ENCODE data around the gene PSMB2. TPM values are rescaled to one million over a fixed set of nuclear protein-coding genes. Genes with fewer than 3 reads are reported as not detected.
"Not testable (repeated sequence)": the region's sequence is repeated elsewhere in the genome, so short reads cannot be mapped to it uniquely, and the experiment has no call there.

The PSMB2 gene
- polyA plus RNA-seq (ENCODE audit: insufficient read length in 3 of 3): 10 to 100 TPM; 77.0 to 85.3 (median 77.3) TPM
- long read RNA-seq, donor 1, transcript PSMB2-201 (6 exons, 2,701 nt): major isoform, 67 of 76 reads
- long read RNA-seq, donor 1, partial matches to known transcripts: 9 of 76 reads
- long read RNA-seq, donor 1, other reads (novel, unspliced or antisense): 0 of 76 reads
- long read RNA-seq, donor 2, transcript PSMB2-201 (6 exons, 2,701 nt): major isoform, 48 of 48 reads
- long read RNA-seq, donor 2, partial matches to known transcripts: 0 of 48 reads
- long read RNA-seq, donor 2, other reads (novel, unspliced or antisense): 0 of 48 reads
- long read RNA-seq, donor 3, transcript PSMB2-201 (6 exons, 2,701 nt): major isoform, 74 of 80 reads
- long read RNA-seq, donor 3, partial matches to known transcripts: 6 of 80 reads
- long read RNA-seq, donor 3, other reads (novel, unspliced or antisense): 0 of 80 reads
- long read RNA-seq, donor 4, transcript PSMB2-201 (6 exons, 2,701 nt): major isoform, 50 of 50 reads
- long read RNA-seq, donor 4, partial matches to known transcripts: 0 of 50 reads
- long read RNA-seq, donor 4, other reads (novel, unspliced or antisense): 0 of 50 reads
- long read RNA-seq, donor 5: 0 reads
- long read RNA-seq, donor 6, transcript PSMB2-201 (6 exons, 2,701 nt): major isoform, 61 of 61 reads
- long read RNA-seq, donor 6, partial matches to known transcripts: 0 of 61 reads
- long read RNA-seq, donor 6, other reads (novel, unspliced or antisense): 0 of 61 reads
- long read RNA-seq, donor 7, transcript PSMB2-201 (6 exons, 2,701 nt): major isoform, 80 of 89 reads
- long read RNA-seq, donor 7, partial matches to known transcripts: 9 of 89 reads
- long read RNA-seq, donor 7, other reads (novel, unspliced or antisense): 0 of 89 reads
- long read RNA-seq, donor 8, transcript PSMB2-201 (6 exons, 2,701 nt): major isoform, 123 of 131 reads
- long read RNA-seq, donor 8, partial matches to known transcripts: 8 of 131 reads
- long read RNA-seq, donor 8, other reads (novel, unspliced or antisense): 0 of 131 reads
- long read RNA-seq, donor 9, transcript PSMB2-201 (6 exons, 2,701 nt): major isoform, 44 of 44 reads
- long read RNA-seq, donor 9, partial matches to known transcripts: 0 of 44 reads
- long read RNA-seq, donor 9, other reads (novel, unspliced or antisense): 0 of 44 reads
- long read RNA-seq, donor 10, transcript PSMB2-201 (6 exons, 2,701 nt): major isoform, 72 of 72 reads
- long read RNA-seq, donor 10, partial matches to known transcripts: 0 of 72 reads
- long read RNA-seq, donor 10, other reads (novel, unspliced or antisense): 0 of 72 reads
- long read RNA-seq, donor 11, transcript PSMB2-201 (6 exons, 2,701 nt): major isoform, 44 of 44 reads
- long read RNA-seq, donor 11, partial matches to known transcripts: 0 of 44 reads
- long read RNA-seq, donor 11, other reads (novel, unspliced or antisense): 0 of 44 reads
- long read RNA-seq, donor 12, transcript PSMB2-201 (6 exons, 2,701 nt): major isoform, 29 of 29 reads
- long read RNA-seq, donor 12, partial matches to known transcripts: 0 of 29 reads
- long read RNA-seq, donor 12, other reads (novel, unspliced or antisense): 0 of 29 reads
- long read RNA-seq, donor 13, transcript PSMB2-201 (6 exons, 2,701 nt): major isoform, 131 of 148 reads
- long read RNA-seq, donor 13, partial matches to known transcripts: 17 of 148 reads
- long read RNA-seq, donor 13, other reads (novel, unspliced or antisense): 0 of 148 reads
- long read RNA-seq, donor 14, transcript PSMB2-201 (6 exons, 2,701 nt): major isoform, 57 of 57 reads
- long read RNA-seq, donor 14, partial matches to known transcripts: 0 of 57 reads
- long read RNA-seq, donor 14, other reads (novel, unspliced or antisense): 0 of 57 reads
- long read RNA-seq, donor 15, transcript PSMB2-201 (6 exons, 2,701 nt): major isoform, 18 of 18 reads
- long read RNA-seq, donor 15, partial matches to known transcripts: 0 of 18 reads
- long read RNA-seq, donor 15, other reads (novel, unspliced or antisense): 0 of 18 reads
- long read RNA-seq, donor 16, transcript PSMB2-201 (6 exons, 2,701 nt): major isoform, 143 of 165 reads
- long read RNA-seq, donor 16, partial matches to known transcripts: 22 of 165 reads
- long read RNA-seq, donor 16, other reads (novel, unspliced or antisense): 0 of 165 reads

DNA sequence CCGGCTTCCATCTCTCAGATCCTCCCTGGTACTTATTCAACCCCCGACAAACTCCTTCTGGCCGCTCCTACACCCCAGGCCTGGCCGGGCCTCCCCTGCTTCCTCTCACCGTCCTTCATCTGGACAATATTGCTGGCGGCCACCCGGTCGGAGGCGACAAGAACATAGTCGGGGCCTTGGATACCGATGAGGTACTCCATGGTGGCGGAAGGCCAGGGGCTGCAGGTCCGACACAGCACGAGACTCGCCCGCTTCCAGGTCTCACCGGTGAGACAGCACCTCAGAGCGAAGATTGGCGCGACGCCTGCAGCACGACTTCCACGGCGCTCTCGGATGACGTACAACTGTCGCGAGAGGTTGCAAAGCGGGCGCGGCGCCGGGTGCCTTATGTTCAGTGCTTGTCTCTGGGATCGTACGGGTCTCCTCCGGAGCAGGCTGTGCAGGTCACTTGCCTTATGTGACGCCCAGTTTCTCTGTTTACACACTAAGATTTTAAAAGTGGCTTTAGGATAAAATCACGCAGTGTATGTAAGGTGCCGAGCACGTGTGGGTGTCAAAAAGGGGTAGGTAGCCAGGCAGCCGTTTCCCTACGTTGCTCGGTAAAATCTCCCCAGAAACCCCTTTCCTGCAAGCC lies at the start of gene PSMB2:
PSMB2 (minus strand) TSS at position 294 of the 634 bp plus-strand sequence; CDS start at position 200, 94 bp downstream.
- DNase-seq (ENCODE audit: extremely low read depth in 1 of 11, low read depth in 9 of 11, low spot score in 4 of 11): peak; percentile 87 to 97 (median 95)

DNA sequence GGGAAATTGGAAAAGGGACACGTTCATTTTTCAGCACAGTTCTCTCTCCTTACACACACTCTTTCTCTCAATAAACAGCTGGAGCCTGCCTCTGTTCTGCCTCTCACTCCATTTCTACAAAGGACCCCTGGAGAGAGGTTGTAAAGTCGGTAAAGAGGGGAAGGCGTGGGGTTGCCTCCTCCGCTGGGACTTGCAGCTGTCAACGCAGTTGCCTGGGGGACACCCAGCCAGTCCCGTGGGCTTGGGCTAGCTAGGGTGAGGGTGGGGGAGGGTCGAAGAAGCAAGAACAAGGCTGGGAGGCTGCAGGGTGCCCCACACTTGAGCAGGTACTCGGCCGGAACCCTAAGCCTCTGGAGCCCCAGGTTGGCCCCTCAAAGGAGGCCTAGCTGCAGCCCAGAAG lies 49.8 kb upstream of the PSMB2 start:
- DNase-seq (ENCODE audit: extremely low read depth in 1 of 11, low read depth in 9 of 11, low spot score in 4 of 11): no peak

DNA sequence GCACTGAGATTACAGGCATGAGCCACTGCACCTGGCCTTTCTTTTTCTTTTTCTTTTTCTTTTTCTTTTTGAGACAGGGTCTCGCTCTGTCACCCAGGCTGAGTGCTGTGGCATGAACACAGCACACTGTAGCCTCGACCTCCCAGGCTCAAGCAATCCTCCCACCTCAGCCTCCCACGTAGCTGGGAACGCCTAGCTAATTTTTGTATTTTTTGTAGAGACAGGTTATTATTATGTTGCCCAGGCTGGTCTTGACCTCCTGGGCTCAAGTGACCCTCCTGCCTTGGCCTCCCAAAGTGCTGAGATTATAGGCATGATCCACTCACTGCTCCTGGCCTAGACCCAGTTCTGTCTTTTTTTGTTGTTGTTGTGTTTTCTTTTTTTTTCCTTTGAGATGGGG lies 48.8 kb upstream of the PSMB2 start:
- DNase-seq (ENCODE audit: extremely low read depth in 1 of 11, low read depth in 9 of 11, low spot score in 4 of 11): not testable (repeated sequence)

DNA sequence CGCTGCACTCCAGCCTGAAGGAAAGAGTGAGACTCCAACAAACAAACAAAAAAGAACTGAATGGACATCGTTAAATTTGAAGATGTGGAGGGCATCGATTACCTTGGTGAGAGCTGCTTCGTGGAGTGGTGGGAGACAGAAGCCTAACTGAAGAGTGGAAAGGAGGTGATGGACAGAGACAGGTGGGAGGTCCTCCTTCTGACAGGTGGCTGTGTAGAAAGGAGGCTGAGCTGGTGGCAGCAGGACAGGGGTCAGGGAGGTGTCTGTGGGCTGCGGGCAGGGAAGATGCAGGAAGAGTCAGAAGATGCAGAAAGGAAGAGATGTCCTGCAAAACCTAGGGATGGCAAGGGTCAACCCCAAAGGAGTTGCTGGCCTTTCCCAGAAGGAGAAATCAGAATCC lies 46.8 kb upstream of the PSMB2 start:
- DNase-seq (ENCODE audit: extremely low read depth in 1 of 11, low read depth in 9 of 11, low spot score in 4 of 11): no peak

DNA sequence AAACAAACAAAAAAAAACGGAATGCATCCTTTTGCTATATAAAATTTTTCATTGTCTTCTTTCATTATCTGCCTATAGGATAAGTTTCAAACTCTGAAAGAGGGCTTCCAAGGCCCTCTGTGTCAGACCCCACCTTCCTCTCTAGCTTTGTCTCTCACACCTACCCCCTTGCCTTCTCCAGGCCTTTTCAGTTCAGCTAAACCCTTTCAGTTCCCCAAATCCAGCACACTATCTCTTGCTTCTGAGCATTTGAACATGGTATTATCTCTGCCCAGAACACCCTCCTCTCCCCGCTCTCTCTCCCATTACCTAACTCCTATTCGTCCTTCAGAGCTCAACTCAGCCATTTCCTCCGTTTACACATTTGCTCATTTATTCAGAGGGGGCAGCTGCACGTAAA lies 41.7 kb upstream of the PSMB2 start:
- no peak for DNase-seq (ENCODE audit: extremely low read depth in 1 of 11, low read depth in 9 of 11, low spot score in 4 of 11)

DNA sequence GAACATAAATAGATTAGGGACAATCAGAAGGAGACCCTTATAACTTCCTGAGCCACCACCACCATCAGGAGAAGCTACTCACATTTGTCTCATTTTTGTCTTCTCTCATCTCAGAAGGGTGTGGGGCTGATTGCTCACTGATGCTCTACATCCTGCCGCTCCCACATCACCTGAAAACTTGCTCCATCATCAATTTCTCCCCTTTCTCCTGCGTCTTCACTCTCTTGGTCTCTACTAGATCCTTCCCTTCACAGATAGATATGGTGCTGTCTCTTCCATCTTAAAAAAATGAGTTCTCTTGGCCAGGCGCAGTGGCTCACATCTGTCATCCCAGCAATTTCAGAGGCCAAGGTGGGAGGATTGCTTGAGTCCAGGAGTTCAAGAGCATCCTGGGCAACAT lies 38.9 kb upstream of the PSMB2 start:
- no peak for DNase-seq (ENCODE audit: extremely low read depth in 1 of 11, low read depth in 9 of 11, low spot score in 4 of 11)

DNA sequence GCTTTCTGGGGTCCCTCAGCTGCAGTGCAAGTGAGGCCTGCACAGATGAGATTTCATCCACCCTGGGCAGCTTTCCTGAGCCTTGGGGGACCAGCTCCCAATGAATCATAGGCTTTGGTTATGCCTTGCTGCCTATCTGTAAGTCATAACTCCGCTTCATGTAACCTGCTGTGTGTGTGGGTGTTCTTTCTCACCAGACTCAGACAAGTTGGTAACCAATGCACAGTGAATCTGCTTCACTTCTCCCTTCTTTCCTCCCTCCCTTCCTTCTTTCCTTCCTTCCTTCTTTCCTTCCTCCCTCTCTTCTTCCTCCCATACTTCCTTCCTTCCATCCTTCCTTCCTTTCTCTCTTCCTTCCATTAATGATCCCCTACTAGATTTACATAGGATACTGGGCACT lies 34.4 kb upstream of the PSMB2 start:
- no peak for DNase-seq (ENCODE audit: extremely low read depth in 1 of 11, low read depth in 9 of 11, low spot score in 4 of 11)

DNA sequence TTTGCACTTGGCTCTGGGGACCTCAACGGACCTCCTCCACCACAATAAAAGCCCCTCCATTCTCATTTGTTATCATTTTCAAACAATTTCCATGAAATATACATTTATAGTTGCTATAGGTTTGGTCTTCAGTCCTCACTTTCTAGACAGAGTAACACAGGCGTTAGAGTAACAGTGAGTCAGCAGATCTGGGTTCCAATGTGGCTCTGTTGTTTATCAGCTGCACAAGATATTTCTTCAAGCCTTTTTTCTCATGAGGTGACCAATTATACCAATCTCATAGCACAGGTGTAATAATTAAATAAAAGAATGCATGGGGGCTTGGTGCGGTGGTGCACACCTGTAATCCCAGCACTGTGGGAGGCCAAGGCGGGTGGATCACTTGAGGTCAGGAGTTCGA lies 32.8 kb upstream of the PSMB2 start:
- DNase-seq (ENCODE audit: extremely low read depth in 1 of 11, low read depth in 9 of 11, low spot score in 4 of 11): no peak

DNA sequence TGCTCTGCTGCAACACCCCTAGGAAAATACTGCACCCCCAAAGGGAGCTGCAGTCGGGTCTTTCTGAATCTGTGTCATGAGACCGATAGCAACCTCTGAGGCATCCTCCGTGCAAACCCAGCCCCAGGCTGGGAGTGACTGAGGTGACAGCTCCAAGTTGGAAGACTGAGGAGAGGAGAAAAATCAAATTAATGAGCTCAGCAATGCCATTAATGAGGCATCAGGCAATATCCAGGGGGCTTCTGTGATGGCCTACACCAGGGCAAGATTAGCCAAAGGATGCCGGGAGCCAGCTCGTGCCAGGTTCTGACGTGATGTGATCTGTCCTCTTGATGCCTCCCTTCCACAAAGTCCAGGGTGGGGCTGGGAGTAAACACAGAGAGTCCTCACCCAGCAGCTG lies 30.8 kb upstream of the PSMB2 start:
- no peak for DNase-seq (ENCODE audit: extremely low read depth in 1 of 11, low read depth in 9 of 11, low spot score in 4 of 11)

DNA sequence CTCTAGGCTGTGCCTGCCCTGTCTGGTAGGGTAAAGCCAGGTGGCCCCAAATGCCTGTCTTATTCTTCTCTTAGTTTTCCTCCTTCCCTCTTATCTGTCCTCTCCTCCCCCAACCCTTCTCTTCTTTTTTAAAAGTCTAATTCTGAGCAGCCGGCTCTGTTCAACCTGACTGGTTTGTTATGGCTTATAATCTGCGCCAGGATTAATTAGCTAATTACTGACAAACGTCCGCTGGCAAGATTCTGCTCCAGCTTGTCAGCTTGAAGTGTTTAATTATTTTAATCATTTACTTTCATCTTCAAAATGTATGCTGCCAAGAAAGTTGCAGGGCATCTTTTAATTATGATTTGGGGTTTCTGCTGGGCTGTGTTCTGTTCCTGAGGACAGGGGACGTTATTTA lies 27.2 kb upstream of the PSMB2 start:
- DNase-seq (ENCODE audit: extremely low read depth in 1 of 11, low read depth in 9 of 11, low spot score in 4 of 11): no peak

DNA sequence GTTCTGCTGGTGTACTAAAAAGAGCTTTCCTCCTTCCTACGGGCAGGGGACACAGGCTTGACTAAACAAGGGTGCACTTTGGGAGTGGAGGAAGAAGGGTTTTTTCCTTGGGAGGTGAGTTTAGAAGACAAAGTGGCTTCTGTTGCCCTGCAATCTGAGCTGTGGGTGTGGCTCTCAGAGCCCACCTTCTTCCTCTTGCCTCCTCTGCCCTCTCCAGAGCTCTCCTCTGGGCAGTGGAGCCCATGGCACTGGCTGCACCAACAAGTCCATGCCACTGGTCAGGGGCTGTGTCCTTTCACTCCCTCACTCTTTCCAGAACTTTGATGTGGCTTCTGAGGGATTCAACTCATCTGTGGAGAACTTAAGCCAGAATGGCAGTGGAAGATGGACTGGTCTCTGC lies 25.6 kb upstream of the PSMB2 start:
- DNase-seq (ENCODE audit: extremely low read depth in 1 of 11, low read depth in 9 of 11, low spot score in 4 of 11): no peak

DNA sequence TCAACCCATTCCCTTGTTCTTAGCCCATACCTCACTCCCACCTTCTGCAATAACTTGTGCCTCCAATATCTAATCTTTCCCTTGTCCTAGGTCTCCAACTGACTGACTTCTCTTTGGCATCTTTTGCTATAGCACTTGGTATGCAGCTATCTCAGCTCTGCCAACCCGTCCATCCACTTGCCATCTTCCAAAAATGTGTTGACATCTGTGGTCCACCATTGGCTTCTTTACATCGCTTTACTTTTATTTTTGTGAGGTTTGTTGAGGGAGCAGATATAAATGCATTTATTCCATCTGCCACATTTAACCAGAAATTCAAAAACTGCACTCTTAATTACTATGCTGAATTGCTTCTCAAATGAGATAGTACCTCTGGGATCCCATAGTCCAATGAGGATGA lies 24.9 kb upstream of the PSMB2 start:
- DNase-seq (ENCODE audit: extremely low read depth in 1 of 11, low read depth in 9 of 11, low spot score in 4 of 11): no peak

DNA sequence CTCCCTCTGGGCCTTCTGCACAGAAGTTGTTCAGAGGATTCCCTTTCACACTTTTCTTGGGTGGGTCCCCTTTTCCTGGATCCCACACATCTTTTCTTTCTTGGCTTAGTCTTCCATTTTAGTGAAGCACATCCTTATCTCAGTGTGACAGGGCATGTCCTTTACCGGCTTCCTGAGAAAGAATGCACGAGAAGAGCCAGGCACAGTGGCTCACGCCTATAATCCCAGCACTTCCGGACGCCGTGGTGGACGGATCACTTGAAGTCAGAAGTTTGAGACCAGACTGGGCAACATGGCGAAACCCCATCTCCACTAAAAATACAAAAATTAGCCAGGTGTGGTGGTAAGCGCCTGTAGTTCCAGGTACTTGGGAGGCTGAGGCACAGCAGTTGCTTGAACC lies 22.1 kb upstream of the PSMB2 start:
- DNase-seq (ENCODE audit: extremely low read depth in 1 of 11, low read depth in 9 of 11, low spot score in 4 of 11): no peak

DNA sequence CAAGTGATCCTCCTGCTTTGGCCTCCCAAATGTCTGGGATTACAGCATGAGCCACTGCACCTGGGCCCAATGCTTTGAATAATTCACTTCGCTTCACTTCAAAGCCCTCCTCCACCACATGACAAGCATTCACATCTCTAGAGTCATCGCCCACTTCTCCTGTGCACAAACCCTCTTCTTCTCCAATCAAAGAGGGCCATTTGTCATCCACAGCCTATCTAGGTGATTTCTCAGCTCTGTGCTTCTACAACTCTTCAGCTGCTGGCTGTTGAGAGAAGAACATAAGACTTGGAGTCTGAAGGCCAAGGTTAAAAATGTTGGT lies 20.1 kb upstream of the PSMB2 start:
- DNase-seq (ENCODE audit: extremely low read depth in 1 of 11, low read depth in 9 of 11, low spot score in 4 of 11): no peak

DNA sequence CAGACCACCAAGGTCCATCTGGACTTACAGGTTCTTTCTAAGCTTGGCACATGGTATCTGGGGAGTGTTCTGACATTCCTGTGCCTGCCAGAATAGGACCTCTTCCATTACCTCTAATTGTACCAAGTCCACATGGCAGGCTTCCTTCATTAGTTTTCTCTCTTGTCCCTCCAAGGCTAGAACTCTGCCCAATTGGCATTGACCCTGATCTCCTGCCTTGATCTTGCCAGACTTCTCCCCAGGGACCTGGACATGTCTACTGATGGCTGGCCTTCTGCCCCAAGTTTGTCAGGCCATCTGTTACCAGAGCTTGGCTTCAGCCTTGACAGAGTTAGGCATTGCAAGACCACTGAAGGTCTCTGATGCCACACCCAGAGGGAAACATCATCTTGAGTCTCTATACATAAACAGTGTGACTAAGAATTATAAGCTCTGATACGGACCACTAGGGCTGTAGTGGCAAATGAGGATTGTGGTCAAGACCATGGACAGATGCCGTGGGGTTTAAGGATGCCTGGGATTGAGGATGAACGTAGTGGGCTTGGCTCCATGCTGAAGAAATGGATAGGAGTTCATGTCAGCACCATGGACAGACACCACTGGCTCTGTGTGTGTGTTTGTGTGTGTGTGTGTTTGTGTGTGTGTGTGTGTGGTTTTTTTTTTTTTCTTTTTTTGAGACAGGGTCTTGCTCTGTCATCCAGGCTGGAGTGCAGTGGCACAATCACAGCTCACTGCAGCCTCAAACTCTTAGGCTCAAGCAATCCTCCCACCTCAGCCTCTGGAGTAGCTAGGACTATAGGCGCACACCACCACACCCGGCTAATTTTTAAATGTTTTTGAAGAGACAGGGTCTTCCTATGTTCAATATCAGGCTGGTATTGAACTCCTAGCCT lies 19.5 kb upstream of the PSMB2 start:
- DNase-seq (ENCODE audit: extremely low read depth in 1 of 11, low read depth in 9 of 11, low spot score in 4 of 11): peak in 10 of 11 donors; percentile 46 to 80 (median 60)

DNA sequence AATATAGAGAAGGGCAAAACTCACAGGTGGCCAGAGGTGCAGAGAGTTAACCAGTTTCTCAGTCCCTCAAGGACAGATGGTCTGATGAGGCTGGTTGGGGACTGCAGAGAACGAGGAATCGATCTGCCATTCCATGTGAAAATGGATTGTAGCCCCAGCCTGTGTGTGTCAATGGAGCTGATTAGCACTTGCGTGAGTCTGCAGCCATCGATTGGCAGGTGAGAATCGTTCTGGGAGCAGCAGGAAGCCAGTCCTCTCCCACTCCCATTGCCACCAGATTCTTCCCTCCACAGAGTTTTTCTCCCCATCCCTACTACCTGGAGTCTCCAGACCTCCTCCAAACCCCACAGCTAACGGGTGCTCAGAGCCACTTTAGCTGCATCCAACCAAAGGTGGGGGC lies 18.3 kb upstream of the PSMB2 start:
- DNase-seq (ENCODE audit: extremely low read depth in 1 of 11, low read depth in 9 of 11, low spot score in 4 of 11): no peak
